HepG2 (cell line): ENCODE results near the gene TRAIP. TPM values are rescaled to one million over a fixed set of nuclear protein-coding genes. Genes with fewer than 3 reads are reported as not detected.

Experiments
- CC2D1A ChIP-seq: sonication (generic); formaldehyde crosslinking; IDR thresholded peaks from 2 replicates; pipeline ENCODE4 v1.8.1; 2023; ENCODE audit warnings: mild to moderate bottlenecking, missing genetic modification reagents
- FIP1L1 ChIP-seq: fragments of 200-400 bp; formaldehyde crosslinking; IDR thresholded peaks from 2 replicates; pipeline ENCODE4 v1.6.1; 2018; ENCODE audit warnings: low read depth, mild to moderate bottlenecking, low read length, moderate library complexity, borderline replicate concordance; ENCODE audit not compliant: insufficient read depth
- GABPA ChIP-seq, 2 experiments: IDR thresholded peaks; 2 replicates each; pipeline ENCODE4 v1.6.1; 2011 to 2016; ENCODE audit warnings: low read depth in 2 of 2, low read length in 1 of 2, missing biosample characterization in 1 of 2, missing genetic modification characterization in 1 of 2
- GZF1 ChIP-seq: sonication (generic); formaldehyde crosslinking; IDR thresholded peaks from 2 replicates; pipeline ENCODE4 v1.5.1; 2020; ENCODE audit warnings: mild to moderate bottlenecking, missing genetic modification reagents
- MAFK ChIP-seq, 2 experiments: IDR thresholded peaks in 1 of 2; conservative IDR thresholded peaks in 1 of 2; 2 replicates each; pipeline ENCODE4 v1.6.1; 2011; ENCODE audit warnings: improper control_type of control experiment in 2 of 2, low read length in 2 of 2
- ZNF143 ChIP-seq: sonication (generic); formaldehyde crosslinking; IDR thresholded peaks from 2 replicates; pipeline ENCODE4 v1.4.0; 2020; ENCODE audit warnings: missing genetic modification reagents
- ZNF563 ChIP-seq: sonication (generic); formaldehyde crosslinking; IDR thresholded peaks from 2 replicates; pipeline ENCODE4 v1.8.0; 2022; ENCODE audit warnings: mild to moderate bottlenecking, moderate library complexity, missing genetic modification reagents
- ZNF644 ChIP-seq: IDR thresholded peaks from 2 replicates; pipeline ENCODE4 v1.6.1; 2016; ENCODE audit warnings: low read depth
- ZNF709 ChIP-seq: sonication (generic); formaldehyde crosslinking; IDR thresholded peaks from 2 replicates; pipeline ENCODE4 v1.5.0; 2020; ENCODE audit warnings: mild to moderate bottlenecking, missing genetic modification reagents
- ZSCAN9 ChIP-seq: IDR thresholded peaks from 2 replicates; pipeline ENCODE4 v1.6.1; 2016; ENCODE audit warnings: borderline replicate concordance
- polyA plus RNA-seq, 8 experiments: library from polyadenylated mRNA; depleted of rRNA in 3 of 8; stranded (reverse) in 7 of 8; unstranded in 1 of 8; fragments of >200 nt; fragmentation: Illumina TruSeq in 4 of 8; extraction: Trizol in 4 of 8; gene quantifications; 2 replicates each; pipeline versions ENCODE4 v1.2.1 to v1.2.3, GENCODE V29; 2011 to 2016; ENCODE audit warnings: low read depth in 4 of 8, missing spikeins in 1 of 8, mixed read lengths in 1 of 8; ENCODE audit not compliant: insufficient read depth in 1 of 8
- total RNA-seq, 5 experiments: library from RNA; depleted of rRNA; stranded (reverse); fragments of >200 nt; fragmentation: Illumina TruSeq; extraction: Trizol; gene quantifications; 2 replicates each; pipeline ENCODE4 v1.2.3, GENCODE V29; 2016; ENCODE audit warnings: low read depth in 1 of 5
- TF ChIP-seq, protein P1 (sequence below): sonication (generic); formaldehyde crosslinking; IDR thresholded peaks from 2 replicates; pipeline ENCODE4 v1.5.0; 2020; ENCODE audit warnings: mild to moderate bottlenecking, missing genetic modification reagents
- TF ChIP-seq, protein P2 (sequence below): sonication (generic); formaldehyde crosslinking; IDR thresholded peaks from 2 replicates; pipeline ENCODE4 v1.8.0; 2023; ENCODE audit warnings: mild to moderate bottlenecking, missing genetic modification reagents
- TF ChIP-seq, protein P3 (sequence below): sonication (generic); formaldehyde crosslinking; IDR thresholded peaks from 2 replicates; pipeline ENCODE4 v1.4.0; 2020; ENCODE audit warnings: missing genetic modification reagents
- TF ChIP-seq, protein P4 (sequence below): sonication (generic); formaldehyde crosslinking; IDR thresholded peaks from 2 replicates; pipeline ENCODE4 v1.4.0; 2020; ENCODE audit warnings: low read depth, mild to moderate bottlenecking, missing genetic modification reagents
- TF ChIP-seq, protein P5 (sequence below): sonication (generic); formaldehyde crosslinking; IDR thresholded peaks from 2 replicates; pipeline ENCODE4 v1.5.1; 2020; ENCODE audit warnings: mild to moderate bottlenecking, missing genetic modification reagents, borderline replicate concordance
- TF ChIP-seq, protein P6 (sequence below), 2 experiments: sonication (generic) in 1 of 2; formaldehyde crosslinking in 1 of 2; IDR thresholded peaks; 2 replicates each; pipeline versions ENCODE4 v1.5.1 to v1.6.1; 2011 to 2020; ENCODE audit warnings: borderline replicate concordance in 1 of 2, low read depth in 1 of 2, low read length in 1 of 2, mild to moderate bottlenecking in 1 of 2, missing genetic modification reagents in 1 of 2, moderate library complexity in 1 of 2
- TF ChIP-seq, protein P7 (sequence below): IDR thresholded peaks from 2 replicates; pipeline ENCODE4 v1.6.1; 2016; ENCODE audit warnings: missing compliant biosample characterization, missing genetic modification reagents, borderline replicate concordance

Gene TRAIP
- total and polyA plus RNA-seq, 2 of the 13 experiments (the other 11 are each of a cell fraction or from before 2014, with no cell fraction given), result 13.9 to 23.9 TPM

DNA sequence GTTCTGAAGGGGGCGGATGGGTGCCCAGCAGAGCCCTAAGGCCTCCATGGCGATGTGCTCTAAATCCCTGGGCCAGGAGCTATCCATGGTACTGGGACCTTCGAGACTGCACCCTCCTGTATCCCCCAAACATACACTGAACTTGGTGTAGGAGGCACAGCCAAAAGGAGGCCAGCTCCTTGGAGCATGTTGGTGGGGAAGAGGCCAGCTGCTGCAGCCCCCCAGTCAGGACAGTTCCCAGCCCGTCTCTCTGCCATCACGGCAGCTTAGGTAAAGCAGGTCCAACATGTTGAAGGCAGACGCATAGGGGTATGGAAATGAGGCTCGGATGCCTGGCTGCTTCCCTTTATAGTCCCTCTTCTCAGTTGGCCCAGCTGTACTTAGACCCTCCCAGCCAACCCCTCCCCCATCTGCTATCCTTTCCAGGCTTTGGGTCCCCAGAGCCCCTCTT, 11.5 kb upstream of the TRAIP start (continued):
- TF ChIP-seq, protein P1, sequence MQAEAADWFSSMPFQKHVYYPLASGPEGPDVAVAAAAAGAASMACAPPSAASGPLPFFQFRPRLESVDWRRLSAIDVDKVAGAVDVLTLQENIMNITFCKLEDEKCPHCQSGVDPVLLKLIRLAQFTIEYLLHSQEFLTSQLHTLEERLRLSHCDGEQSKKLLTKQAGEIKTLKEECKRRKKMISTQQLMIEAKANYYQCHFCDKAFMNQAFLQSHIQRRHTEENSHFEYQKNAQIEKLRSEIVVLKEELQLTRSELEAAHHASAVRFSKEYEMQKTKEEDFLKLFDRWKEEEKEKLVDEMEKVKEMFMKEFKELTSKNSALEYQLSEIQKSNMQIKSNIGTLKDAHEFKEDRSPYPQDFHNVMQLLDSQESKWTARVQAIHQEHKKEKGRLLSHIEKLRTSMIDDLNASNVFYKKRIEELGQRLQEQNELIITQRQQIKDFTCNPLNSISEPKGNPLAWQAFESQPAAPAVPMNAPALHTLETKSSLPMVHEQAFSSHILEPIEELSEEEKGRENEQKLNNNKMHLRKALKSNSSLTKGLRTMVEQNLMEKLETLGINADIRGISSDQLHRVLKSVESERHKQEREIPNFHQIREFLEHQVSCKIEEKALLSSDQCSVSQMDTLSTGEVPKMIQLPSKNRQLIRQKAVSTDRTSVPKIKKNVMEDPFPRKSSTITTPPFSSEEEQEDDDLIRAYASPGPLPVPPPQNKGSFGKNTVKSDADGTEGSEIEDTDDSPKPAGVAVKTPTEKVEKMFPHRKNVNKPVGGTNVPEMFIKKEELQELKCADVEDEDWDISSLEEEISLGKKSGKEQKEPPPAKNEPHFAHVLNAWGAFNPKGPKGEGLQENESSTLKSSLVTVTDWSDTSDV, result no peak
- TF ChIP-seq CC2D1A, result no peak
- peak; percentile 79; the same call in 1 of the 2 replicates for TF ChIP-seq ZSCAN9 (CRISPR knock-in tag)
- TF ChIP-seq, protein P2, sequence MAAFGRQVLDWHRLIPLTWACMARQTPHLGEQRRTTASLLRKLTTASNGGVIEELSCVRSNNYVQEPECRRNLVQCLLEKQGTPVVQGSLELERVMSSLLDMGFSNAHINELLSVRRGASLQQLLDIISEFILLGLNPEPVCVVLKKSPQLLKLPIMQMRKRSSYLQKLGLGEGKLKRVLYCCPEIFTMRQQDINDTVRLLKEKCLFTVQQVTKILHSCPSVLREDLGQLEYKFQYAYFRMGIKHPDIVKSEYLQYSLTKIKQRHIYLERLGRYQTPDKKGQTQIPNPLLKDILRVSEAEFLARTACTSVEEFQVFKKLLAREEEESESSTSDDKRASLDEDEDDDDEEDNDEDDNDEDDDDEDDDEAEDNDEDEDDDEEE, result no peak
- TF ChIP-seq MAFK (conservative IDR thresholded peaks at IDR 0.05 in 1 of 2, IDR thresholded peaks at IDR 0.05 in 1 of 2; ENCODE audit: low read length in 2 of 2), result no peak
- TF ChIP-seq, protein P3, sequence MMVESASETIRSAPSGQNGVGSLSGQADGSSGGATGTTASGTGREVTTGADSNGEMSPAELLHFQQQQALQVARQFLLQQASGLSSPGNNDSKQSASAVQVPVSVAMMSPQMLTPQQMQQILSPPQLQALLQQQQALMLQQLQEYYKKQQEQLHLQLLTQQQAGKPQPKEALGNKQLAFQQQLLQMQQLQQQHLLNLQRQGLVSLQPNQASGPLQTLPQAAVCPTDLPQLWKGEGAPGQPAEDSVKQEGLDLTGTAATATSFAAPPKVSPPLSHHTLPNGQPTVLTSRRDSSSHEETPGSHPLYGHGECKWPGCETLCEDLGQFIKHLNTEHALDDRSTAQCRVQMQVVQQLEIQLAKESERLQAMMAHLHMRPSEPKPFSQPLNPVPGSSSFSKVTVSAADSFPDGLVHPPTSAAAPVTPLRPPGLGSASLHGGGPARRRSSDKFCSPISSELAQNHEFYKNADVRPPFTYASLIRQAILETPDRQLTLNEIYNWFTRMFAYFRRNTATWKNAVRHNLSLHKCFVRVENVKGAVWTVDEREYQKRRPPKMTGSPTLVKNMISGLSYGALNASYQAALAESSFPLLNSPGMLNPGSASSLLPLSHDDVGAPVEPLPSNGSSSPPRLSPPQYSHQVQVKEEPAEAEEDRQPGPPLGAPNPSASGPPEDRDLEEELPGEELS (CRISPR knock-in tag), result no peak
- TF ChIP-seq ZNF563 (CRISPR knock-in tag), result no peak
- TF ChIP-seq, protein P4, sequence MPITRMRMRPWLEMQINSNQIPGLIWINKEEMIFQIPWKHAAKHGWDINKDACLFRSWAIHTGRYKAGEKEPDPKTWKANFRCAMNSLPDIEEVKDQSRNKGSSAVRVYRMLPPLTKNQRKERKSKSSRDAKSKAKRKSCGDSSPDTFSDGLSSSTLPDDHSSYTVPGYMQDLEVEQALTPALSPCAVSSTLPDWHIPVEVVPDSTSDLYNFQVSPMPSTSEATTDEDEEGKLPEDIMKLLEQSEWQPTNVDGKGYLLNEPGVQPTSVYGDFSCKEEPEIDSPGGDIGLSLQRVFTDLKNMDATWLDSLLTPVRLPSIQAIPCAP (CRISPR knock-in tag), result no peak
- no peak for TF ChIP-seq FIP1L1
- TF ChIP-seq ZNF709 (CRISPR knock-in tag), result peak; percentile 30; the same call in 1 of the 2 replicates
- TF ChIP-seq ZNF644 (CRISPR knock-in tag), result no peak
- TF ChIP-seq, protein P5, sequence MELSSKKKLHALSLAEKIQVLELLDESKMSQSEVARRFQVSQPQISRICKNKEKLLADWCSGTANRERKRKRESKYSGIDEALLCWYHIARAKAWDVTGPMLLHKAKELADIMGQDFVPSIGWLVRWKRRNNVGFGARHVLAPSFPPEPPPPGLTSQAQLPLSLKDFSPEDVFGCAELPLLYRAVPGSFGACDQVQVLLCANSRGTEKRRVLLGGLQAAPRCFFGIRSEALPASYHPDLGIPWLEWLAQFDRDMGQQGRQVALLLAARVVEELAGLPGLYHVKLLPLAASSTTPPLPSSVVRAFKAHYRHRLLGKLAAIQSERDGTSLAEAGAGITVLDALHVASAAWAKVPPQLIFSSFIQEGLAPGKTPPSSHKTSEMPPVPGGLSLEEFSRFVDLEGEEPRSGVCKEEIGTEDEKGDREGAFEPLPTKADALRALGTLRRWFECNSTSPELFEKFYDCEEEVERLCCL (CRISPR knock-in tag), result no peak
- no peak for TF ChIP-seq GZF1 (CRISPR knock-in tag)
- TF ChIP-seq, protein P6, sequence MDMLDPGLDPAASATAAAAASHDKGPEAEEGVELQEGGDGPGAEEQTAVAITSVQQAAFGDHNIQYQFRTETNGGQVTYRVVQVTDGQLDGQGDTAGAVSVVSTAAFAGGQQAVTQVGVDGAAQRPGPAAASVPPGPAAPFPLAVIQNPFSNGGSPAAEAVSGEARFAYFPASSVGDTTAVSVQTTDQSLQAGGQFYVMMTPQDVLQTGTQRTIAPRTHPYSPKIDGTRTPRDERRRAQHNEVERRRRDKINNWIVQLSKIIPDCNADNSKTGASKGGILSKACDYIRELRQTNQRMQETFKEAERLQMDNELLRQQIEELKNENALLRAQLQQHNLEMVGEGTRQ (IDR thresholded peaks at IDR 0.05; ENCODE audit: low read depth, low read length), result no peak
- TF ChIP-seq, protein P6 (CRISPR knock-in tag; IDR thresholded peaks at IDR 0.05; ENCODE audit: borderline replicate concordance), result no peak
- TF ChIP-seq GABPA (IDR thresholded peaks at IDR 0.05; ENCODE audit: low read depth, low read length), result no peak
- TF ChIP-seq GABPA (CRISPR knock-in tag; IDR thresholded peaks at IDR 0.05; ENCODE audit: low read depth), result no peak
- TF ChIP-seq, protein P7, sequence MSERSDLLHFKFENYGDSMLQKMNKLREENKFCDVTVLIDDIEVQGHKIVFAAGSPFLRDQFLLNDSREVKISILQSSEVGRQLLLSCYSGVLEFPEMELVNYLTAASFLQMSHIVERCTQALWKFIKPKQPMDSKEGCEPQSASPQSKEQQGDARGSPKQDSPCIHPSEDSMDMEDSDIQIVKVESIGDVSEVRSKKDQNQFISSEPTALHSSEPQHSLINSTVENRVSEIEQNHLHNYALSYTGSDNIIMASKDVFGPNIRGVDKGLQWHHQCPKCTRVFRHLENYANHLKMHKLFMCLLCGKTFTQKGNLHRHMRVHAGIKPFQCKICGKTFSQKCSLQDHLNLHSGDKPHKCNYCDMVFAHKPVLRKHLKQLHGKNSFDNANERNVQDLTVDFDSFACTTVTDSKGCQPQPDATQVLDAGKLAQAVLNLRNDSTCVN (CRISPR knock-in tag), result peak; percentile 21; the same call in 1 of the 2 replicates
- no peak for TF ChIP-seq ZNF143 (CRISPR knock-in tag)
